Measurements from ENCODE around the gene DCHS1.

DNA sequence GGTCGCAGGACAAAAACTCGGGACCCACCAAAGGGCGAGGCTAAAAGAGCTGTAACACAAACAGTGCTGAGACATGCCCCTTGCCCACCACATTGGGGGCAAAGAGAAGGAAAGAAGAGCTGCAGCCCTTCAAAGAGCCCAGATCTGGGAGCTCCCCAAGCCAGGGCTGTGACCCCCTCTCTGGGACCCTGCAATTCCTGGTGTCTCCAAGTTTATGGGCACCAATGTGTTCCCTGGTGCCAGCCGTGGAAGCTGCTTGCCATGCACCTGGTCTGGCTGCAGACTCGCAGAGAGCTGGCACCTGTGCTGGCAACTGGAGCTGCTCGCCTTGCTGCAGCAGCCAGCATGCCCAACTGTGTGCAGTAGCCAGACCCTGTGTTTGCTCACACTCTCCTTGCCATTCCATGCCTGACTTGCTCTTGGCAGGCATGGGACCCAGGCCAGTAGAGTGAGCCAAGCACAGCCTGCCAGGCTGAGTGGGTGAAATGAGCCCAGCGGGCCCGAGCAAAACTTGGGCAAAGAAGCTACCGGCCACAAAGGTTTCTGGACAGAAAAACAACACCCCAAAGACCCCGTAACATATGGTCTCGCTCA is 68.2 kb downstream of the DCHS1 start:
- TF ChIP-seq POLR2A (IDR thresholded peaks at IDR 0.05; ENCODE audit: low read depth, low read length) (no peak), POLR2AphosphoS5 (IDR thresholded peaks at IDR 0.05; ENCODE audit: low read depth, low read length) (no peak), SPI1 (IDR thresholded peaks at IDR 0.05; ENCODE audit: low read depth, low read length) (no peak), PAX5 (IDR thresholded peaks at IDR 0.05; ENCODE audit: insufficient read depth, low read length, severe bottlenecking) (no peak)

All from GM12891 (cell line).